Hypothalamus (tissue), 51 donors: ENCODE measurements around the gene KICS2.
A peak's percentile ranks its signal among the peaks of the same experiment; 100 is the strongest.

Experiments
- DNase-seq, 51 donors: peaks; one replicate each; lab custom pipeline; 2025; lab: John Stamatoyannopoulos, UW

KICS2 gene

DNA sequence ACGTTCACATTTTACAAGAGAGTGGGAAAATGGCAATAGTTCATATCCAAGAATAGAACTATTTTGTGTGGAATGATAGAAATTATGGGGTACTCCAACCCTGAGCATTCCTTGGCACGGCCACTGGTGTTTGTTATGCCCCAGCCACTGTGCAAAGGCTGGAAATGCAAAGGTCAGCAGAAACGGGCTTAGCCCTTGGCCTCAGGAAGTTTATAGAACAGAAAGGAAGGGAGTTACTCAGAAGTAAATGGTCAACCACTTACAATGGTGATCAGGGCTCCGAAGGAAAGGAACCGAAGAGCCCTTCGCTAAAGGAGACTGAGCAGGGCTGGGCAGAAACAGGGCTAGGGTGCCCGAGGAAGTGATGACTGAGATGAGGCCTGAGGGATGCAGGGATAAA, 45.1 kb downstream of the KICS2 start:
- DNase-seq: no peak

GRCh38 chr12:64175254-64175945, 46.7 kb downstream of the KICS2 start:
- peak in 9 of 51 donors; percentile 1 to 78 (median 26) for DNase-seq

DNA sequence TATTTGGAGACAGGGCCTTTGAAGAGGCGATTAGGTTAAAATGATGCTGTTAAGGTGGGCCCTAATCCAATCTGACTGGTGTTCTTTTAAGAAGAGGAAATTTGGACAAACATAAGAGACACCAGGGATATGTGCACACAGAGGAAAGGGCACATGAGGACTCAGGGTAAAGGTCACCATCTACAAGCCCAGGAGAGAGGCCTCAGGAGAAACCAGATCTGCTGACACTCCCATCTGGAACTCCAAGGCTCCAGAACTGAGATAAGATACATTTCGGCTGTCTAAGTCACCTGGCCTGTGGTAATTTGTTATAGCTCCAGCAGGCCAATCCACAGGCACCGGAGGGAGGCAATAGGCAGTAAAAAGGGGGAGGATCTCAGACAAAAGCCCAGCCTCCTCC, 48.6 kb downstream of the KICS2 start:
- DNase-seq: no peak
